PC-9 (cell line): ENCODE measurements around the gene AKAP5.

Source experiments
- EZH2 ChIP-seq: fragments of 200-600 bp; sonication (generic); IDR thresholded peaks from 2 replicates; pipeline ENCODE4 v1.8.0; 2017; ENCODE audit warnings: antibody characterized with exemption, low read depth
- TF ChIP-seq, protein P1 (sequence below): fragments of 200-600 bp; sonication (generic); conservative IDR thresholded peaks from 2 replicates; pipeline ENCODE4 v1.6.1; 2017; ENCODE audit warnings: mixed run types, antibody characterized with exemption, mild to moderate bottlenecking, moderate library complexity

DNA sequence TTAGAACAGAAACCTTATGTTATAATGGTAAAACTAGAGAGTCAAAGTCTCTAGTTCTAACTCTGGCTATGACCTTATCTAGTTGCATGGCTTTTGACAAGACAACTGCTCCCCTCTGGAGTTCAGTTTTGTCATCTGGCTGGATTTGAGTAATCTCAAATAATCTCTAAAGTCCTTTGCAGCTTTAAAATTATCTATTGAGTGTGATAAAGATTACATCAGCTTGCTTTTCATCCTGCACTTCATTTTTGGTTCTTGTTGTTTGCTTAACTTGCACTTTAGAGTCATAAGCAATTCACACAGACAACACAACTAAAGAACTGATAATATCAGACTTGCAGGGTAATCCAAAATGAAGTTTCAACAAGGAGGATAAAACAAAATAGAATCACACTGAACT, 2.3 kb downstream of the AKAP5 start:
- TF ChIP-seq, protein P1, sequence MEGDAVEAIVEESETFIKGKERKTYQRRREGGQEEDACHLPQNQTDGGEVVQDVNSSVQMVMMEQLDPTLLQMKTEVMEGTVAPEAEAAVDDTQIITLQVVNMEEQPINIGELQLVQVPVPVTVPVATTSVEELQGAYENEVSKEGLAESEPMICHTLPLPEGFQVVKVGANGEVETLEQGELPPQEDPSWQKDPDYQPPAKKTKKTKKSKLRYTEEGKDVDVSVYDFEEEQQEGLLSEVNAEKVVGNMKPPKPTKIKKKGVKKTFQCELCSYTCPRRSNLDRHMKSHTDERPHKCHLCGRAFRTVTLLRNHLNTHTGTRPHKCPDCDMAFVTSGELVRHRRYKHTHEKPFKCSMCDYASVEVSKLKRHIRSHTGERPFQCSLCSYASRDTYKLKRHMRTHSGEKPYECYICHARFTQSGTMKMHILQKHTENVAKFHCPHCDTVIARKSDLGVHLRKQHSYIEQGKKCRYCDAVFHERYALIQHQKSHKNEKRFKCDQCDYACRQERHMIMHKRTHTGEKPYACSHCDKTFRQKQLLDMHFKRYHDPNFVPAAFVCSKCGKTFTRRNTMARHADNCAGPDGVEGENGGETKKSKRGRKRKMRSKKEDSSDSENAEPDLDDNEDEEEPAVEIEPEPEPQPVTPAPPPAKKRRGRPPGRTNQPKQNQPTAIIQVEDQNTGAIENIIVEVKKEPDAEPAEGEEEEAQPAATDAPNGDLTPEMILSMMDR: no peak
- no peak for TF ChIP-seq EZH2
